22Rv1 (cell line): ENCODE data around the gene PCCA.

ENCODE experiments used
- H3K27ac ChIP-seq: fragments of 450-650 bp; 2 replicates; pipeline ENCODE4 v1.5.1; 2017
- CTCF ChIP-seq: fragments of 450-650 bp; IDR thresholded peaks from 2 replicates; pipeline ENCODE4 v1.5.1; 2017; ENCODE audit warnings: mild to moderate bottlenecking
- ZFX ChIP-seq: fragments of 450-650 bp; IDR thresholded peaks from 2 replicates; pipeline ENCODE4 v1.6.1; 2017; ENCODE audit warnings: antibody characterized with exemption, borderline replicate concordance

The PCCA gene

GRCh38 chr13:100440751-100441425 is 352.0 kb downstream of the PCCA start:
- no peak overlapping the region for H3K27ac ChIP-seq
- TF ChIP-seq CTCF (no peak), ZFX (no peak)

GRCh38 chr13:100442095-100442832 is 353.4 kb downstream of the PCCA start:
- H3K27ac ChIP-seq: no peak overlapping the region
- TF ChIP-seq CTCF (no peak), ZFX (no peak)

GRCh38 chr13:100443278-100443997 is 354.5 kb downstream of the PCCA start:
- no peak overlapping the region for H3K27ac ChIP-seq
- TF ChIP-seq CTCF (no peak), ZFX (no peak)

- no peak overlapping the region for H3K27ac ChIP-seq
- no peak for TF ChIP-seq CTCF
- TF ChIP-seq ZFX: no peak
Measured at GRCh38 chr13:100443998-100444328, 355.1 kb downstream of the PCCA start.

GRCh38 chr13:100447831-100448230 is 358.9 kb downstream of the PCCA start:
- no peak overlapping the region for H3K27ac ChIP-seq
- TF ChIP-seq ZFX (no peak), CTCF (no peak)

GRCh38 chr13:100451923-100452322 is 363.0 kb downstream of the PCCA start:
- TF ChIP-seq CTCF (no peak), ZFX (no peak)
- H3K27ac ChIP-seq: no peak overlapping the region

GRCh38 chr13:100454876-100455275 is 366.0 kb downstream of the PCCA start:
- H3K27ac ChIP-seq: no peak overlapping the region
- no peak for TF ChIP-seq CTCF
- TF ChIP-seq ZFX: no peak
